SK-N-DZ (cell line): ENCODE data around the gene PSMB5.
"Not testable (repeated sequence)": the region's sequence is repeated elsewhere in the genome, so short reads cannot be mapped to it uniquely, and the experiment has no call there.

ENCODE experiments used
- DNase-seq: peaks from one replicate; pipeline ENCODE4 v3.0.0-alpha.2; 2015; ENCODE audit warnings: low spot score

PSMB5 gene

DNA sequence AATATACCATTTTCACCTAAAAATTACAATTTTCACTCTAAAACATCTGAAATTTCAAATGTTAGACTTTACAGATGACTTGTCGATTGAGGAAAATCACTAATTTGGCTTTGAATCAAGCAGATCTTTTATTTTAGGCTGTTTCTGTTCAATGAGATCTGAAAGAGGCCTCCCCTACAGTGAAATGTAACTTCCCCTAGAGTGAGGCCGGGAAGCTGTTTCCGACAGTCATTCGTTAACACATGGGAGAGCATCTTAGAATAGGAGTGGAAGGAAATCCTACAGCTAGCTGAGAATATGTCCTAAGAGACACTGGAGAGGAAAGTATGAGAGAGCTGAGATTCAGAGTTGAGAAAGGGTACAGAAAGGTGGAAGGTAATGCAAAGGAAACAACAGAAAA, 19.1 kb downstream of the PSMB5 start:
- no peak for DNase-seq

DNA sequence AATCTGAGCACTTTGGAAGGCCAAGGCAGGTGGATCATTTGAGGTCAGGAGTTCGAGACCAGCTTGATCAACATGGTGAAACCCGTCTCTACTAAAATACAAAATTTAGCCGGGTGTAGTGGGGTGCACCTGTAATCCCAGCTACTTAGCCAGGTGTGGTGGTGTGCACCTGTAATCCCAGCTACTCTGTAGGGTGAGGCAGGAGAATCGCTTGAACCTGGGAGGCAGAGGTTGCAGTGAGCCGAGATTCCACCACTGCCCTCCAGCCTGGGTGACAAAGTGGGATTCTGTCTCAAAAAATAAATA, 21.0 kb downstream of the PSMB5 start:
- DNase-seq, result not testable (repeated sequence)

DNA sequence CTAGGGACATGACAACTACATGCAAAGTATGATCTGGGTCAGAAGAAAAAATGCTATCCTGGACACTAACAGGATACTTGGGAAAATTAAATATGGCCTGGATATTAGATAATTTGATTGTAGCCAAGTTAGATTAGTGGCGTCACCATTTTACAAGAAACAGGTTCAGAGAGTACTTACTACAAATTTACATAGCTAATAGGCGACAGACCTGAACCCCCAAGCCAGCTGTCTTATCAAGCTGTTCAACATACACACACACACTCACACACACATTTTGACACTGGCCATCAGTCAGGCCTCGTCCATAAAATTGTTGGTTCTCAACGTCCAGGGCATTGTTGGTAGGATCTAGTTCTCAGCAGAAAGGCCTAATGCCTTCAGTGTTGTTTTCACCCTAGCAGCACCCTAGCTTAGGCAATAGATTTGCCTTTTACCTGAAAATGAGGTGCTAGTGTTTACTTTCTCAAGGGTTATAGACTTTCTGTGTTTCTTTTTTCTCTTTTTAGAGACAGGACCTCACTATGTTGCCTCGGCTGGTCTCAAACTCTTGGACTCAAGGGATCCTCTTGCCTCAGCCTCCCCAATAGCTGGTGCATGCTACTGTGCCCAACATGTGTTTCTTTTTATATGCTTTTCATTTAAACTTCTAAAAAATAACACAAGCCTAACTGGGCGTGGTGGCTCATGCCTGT, 21.5 kb downstream of the PSMB5 start:
- peak; percentile 85 for DNase-seq

DNA sequence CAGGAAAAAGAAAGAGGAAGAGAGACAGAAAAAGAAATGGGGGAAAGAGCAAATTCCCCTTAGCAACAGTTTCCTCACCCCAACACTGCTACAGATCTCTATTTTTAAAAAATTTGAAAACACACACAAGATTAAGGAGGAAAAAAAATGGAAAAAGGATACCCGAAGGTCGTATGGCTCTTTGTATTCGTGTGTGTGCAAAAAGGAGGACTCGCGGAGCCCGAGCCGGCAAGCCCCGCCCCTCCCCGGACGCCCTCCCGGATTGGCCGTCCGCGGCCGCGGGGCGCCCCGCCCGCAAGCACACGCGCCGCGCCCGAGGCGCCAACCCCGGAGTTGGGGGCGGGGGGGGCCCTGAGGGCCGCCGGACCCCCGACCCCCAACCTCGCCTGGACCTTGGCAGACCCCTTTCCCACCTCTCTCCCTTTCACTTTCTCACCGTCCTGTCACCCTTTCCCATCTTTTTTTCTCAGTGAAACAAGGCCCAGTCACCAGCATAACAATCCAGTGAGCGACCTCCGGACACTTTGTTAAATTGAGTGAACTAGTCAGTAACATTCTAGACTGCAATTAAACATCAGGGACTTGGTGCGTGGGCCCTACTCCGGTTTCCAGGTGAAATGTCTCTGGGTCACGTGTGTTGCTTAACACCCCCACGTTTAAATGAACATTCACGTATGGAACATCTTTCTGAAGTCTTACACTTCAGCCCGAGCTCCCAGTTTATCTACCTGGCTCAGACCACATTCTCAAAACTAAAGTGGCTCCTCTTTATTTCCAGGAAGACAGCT, 24.6 kb downstream of the PSMB5 start, which contains the start of gene C14orf93:
Gene C14orf93, minus strand, starts transcription at position 205 of the 788 bp plus-strand sequence. CDS start 11,120 bp downstream, outside the sequence.
- peak; percentile 68 for DNase-seq

DNA sequence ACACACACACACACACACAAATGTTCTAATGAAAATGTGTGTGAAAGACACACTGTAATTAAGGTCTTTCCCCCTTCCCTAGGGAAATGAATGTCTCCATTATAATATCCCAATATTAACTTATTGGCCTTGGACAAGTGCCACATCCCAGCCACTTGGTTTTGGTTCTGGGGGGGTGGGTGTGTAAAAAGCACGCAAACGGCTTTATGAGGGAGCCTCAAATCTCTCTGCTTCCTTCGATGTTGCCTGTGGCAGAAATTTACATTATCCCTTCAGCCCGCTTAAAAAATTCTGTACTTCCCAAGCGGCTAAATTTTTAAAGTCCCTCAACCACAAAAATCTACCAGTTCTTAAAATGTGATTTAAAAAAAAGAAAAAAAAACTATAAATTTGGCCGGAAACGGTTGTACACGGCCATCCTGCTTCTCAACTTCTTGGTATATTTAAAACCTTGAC, 25.2 kb downstream of the PSMB5 start:
- no peak for DNase-seq

DNA sequence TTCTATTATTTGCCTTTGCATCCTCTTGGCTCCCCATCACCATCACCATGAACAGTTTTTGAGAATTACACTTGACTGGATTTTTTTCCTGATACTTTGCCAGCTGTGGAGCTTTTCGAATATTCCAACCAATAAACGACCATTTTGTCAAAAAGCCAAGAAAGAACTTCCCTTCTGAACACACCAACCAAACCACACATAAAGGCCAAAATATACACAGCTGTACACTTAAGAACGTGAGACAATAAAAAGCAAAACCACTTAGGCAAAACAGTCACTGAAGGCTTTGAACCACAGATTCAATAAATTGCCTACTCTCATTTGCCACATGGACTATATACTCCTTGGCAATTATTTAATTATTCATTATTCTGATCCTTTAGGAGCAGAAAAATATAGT, 25.9 kb downstream of the PSMB5 start:
- DNase-seq, result no peak

DNA sequence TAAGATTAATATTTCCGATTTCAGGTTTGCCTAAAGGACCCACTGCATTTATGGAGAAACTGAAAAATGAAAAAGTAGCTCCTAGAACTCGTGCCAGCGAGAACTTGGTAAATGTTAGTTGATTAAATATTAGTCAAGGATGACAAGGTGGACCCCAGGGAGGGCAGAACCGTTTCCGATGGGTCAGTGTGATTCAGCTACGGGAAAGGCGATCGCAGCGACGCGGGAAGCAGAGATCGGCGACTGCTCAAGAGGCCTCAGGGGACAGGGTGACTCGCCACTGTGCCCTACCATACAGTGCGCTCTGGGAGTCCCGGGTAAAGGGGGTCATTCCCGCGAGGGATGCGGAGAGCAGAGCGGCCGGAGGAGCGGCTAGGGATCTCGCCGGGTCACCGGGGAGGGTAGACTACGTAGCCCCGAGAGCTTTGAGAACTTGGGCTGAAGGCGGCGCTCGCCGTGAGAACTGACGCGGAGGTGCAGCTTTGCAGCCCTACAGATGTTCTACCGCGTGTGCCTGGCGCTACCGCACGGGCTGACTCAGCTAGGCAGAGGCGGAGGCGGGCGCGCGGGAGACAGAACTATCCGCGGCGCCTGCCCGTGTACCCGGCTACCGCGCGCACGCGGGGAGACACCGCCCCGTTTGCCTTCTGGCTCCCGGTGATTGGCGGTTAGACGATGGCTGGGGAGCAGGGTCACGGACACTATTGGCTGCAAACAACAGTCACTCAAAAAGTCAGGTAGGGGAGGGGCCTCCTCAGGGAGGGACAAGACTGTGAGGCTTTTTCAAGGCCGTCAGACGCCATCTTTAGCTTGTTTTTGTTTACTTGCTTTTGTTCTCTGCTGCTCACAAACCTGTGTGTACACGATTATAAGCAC, 27.9 kb downstream of the PSMB5 start:
- DNase-seq, result peak; percentile 98

DNA sequence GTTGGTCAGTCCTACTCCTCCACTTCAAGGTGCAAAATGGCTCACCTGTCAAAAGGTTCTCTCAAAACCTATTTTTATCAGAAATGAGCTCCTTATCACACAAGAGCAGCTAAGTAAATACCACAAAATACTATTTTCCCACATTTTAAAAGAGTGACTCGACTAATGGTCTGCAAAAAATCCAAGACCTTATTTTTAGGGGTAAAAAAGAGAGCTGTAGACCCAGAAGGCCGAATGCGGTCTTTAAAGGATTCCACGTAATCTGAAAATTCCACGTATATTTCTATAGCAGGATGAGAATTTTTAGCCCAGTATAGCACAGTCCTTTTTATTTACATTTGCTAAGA, 28.5 kb downstream of the PSMB5 start:
- DNase-seq, result no peak

DNA sequence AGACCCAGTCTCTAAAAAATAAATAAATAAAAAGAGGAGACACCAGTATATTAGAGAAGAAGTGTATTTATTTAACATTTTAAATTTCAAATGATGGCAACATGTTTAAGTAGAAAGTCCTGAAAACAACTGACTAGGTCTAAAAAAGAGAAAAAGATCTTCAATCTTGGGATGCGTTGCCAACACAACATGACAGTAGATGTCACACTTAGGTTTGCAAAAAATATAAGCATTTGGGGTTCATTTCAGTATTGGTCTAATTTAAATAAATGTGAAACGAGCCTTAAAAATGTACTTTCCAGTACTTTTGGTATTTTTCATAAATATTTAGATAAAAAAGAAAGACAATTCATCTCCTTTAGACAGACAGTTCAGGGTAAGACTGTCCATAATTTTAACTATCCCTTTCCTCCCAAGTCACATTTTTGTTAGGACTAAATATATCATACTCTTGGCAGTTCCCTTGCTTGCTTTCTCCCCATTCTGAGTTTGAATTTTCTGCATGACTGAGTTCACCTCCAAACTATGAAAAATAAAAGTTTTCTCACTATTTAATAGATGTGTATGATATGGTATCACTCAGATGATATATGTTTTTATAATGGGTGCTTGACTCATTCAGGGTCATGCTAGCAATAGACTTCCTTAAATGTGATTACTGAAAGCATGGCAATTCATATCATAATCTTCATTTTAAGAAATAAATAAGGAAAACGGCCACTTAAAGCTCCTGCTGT, 29.1 kb downstream of the PSMB5 start:
- no peak for DNase-seq

DNA sequence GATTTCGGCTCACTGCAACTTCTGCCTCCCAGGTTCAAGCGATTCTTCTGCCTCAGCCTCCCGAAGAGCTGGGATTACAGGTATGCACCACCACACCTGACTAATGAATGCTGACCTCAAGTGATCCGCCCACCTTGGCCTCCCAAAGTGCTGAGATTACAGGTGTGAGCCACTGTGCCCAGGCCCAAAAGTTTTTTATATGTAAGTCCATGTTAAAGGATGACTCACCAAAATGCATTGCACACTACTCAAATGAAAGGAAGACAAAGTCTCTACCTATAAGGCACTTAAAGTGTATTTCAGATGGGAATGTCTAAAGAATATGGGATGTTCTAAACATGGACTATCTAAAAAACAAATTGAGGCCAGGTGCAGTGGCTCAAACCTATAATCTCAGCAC, 30.4 kb downstream of the PSMB5 start:
- DNase-seq, result not testable (repeated sequence)

DNA sequence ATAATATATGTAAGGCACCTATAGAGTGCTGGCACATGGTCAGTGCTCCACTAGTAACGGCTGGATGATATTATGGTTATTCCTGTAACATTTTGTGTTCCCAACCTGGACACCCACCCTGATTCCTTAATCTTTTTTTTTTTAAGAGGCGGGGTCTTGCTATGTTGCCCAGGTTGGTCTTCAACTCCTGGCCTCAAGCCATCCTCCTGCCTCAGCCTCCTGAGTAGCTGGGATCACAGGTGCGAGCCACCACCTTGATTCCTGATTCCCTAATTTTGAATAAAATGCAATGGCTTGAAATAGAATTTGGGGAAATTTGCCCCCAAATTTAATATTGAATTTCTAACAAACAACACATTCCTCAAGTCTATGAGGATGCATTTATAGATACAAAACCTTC, 32.1 kb downstream of the PSMB5 start:
- DNase-seq, result no peak

DNA sequence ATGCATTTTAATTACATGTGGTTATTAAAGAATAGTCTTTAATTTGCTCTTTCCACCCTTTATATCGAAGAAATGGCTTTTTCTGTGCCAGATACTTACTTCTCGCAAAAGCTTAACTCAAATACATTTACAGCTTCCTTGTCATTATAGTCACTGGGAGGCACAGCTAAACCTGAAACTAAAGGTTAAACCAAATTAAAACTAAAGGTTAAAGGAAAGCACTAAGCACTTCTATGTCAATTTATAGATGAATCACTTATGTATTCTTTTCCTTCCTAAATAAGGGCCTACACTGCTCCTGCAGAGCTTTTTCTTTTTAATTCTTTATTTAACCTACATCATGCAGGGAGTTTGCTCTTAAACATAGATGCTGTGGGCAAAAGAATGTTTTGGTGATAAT, 33.8 kb downstream of the PSMB5 start:
- no peak for DNase-seq

DNA sequence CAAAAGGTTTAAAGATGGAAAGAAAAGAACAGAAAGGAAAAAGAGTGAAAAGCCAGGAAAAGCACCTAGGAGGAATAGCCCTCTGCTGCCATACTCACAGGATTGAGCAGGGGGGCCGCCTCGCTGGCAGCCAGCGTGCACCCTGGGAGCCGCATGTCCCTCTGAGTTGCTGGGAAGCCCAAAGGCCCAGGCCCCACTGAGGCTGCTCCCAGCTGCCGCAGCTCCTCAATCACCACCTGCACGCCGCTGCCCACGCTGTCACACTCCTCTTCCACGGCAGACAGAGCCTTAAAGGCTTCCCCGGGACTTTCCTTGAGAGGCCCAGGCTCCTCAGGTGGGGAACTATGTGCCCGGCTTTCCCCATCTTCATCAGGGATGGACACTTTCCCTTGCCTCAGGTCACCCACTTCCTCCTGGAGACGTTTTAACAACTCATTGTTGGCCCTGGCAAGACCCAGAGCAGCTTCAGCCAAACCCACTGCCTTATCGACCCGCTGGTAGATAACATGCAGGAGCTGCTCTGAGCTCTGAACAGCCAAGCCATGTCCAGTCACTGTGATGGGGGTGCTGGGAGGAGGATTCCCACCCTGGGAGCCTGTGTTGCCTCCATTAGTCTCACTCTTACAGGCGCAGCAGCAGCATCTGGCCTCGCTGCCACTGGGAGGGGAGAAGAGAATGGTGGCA, 36.2 kb downstream of the PSMB5 start:
- no peak for DNase-seq

DNA sequence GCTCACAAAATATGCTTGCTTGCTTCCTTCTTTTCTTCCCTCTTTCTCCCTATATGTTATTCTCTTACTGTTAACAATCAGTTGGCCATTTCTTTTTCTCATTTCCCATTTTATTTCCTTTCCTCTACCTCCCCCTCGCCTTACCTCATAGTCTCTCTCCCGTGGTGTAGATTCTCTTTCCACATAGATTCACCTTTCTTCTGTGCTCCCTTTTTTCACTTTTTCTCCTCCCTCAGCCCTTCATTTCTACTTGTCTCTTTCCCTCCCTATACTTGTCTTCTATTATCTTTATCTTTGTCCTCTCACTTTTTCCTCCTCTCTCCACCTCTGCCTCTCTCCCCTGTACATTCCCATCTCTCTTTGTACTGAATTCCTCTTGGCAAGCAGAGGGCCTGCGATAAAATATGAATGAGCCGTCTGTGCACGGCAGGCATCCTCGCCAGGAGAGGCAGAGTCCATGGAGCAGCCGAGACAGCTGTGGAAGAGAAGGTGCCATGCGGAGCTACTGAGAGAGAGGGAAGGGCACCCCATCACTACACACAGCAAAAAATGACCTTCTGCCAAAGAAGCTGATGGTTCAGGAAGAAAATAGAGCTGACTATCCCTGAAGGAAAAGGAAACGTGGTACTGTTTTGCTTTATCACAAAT, 36.9 kb downstream of the PSMB5 start:
- DNase-seq, result no peak

DNA sequence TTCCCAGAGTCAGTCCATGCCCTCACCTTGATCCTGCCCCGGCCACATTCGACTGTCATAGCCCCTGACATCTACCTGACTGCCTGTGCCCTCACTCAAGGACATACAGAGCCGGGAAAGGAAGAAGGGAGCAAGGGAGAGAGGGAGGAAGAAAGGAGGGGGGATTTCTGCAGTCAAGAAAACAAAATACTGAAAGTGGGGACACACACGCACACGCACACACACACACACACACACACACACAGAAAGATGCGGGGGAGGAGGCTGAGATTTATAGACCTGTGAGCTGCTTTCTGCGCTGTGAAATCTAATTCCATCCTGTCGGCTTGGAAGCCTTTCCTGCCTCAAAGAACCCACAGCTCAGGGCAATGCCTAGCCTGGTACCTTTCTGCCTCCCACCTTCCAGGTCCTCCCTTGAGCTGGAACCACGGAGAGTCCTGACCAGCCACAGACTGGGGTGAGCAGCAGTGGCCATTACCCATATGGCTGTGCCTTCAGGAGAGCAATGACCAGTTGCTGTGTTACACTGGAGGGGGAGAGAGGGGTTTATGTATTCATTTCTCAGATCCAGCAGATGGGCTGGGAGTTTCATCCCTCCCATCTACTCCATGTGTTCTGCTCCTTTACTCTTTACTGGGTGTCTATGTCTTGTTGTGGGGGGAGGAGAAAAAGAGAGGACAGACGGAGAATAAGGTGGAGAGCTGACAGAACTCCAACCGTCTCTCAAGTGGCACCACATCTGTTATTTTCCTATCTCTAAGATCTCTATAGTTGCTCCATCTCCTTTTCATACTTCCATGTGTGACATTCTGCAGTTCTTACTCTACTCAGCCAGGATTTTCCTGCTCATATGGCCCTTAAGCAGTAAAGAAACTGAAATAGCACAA, 37.7 kb downstream of the PSMB5 start:
- DNase-seq, result no peak

DNA sequence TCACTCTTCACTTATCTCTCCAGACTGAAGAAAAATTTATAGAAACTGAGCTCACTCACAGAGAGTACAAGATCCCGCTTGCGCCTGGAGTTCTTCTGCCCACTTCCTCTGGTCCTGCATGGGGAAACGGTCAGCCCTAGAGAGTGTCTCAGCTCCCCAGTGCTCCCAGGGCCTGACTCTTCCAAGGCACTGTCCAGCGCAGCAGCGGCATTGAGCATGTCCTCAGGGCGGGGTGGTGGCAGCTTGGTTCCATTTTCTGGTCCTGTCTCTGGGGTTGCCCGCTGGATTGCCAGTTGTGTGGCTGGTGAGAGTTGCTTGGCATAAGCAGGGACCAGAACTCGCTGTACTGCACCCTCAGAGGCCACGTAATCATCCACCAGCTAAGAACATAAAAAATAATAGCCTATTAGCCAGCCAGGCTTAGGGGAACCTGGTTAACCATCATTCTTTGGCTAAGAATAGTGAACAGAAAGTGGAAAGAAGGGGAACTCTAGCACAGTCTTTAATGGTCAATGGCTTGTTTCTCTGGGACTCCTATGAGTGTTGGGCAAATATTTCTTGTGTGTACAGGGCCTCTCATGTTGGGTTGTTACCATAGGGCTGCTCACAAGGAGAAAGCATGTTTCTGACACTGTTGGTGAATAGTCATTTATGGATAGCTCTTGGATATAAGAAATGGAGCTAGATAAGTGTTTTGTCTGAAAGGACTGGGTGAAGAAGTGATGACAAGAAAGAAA, 38.6 kb downstream of the PSMB5 start:
- DNase-seq, result no peak

DNA sequence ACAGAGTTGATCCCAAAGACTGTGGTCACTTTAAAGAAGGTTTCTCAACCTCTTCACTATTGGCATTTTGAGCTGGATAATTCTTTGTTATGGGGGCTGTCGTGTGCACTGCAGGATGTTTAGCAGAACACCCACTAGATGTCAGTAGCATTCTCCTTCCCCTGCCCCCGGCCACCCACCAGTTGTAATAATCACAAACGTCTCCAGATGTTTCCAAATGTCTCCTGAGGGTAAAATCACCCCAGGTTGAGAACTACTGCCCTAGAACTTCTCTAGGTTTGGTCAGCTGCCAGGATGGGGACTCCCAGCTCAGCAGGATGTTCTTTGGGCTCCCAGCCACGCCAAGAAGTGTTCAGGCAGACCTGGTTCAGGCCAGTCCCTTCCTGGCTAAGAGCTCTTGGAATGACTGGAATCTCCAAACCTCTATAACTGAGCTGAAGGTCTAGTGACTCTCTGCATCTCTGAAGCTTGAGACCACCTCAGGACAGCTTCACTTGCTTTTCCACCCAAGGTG, 39.9 kb downstream of the PSMB5 start:
- DNase-seq, result peak; percentile 47

DNA sequence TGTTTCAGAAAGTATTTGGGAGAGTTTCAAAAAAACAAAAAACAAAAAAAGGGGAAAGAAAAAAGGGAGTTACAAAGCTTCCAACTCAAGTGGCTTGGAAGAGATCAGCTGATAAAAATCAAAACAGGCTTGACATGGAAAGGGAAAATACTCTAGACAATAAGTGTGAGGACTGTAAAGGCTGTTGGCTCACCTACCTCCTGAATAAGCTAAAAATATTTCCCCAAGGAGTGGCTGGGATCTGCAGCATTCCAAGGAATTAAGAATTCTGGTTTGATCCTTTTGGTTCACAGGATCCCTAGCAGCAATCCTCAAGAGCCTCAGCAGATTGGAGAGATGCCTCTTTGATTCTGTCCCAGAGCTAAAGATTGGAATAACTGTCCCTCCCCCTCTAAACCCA, 41.2 kb downstream of the PSMB5 start:
- DNase-seq, result no peak

DNA sequence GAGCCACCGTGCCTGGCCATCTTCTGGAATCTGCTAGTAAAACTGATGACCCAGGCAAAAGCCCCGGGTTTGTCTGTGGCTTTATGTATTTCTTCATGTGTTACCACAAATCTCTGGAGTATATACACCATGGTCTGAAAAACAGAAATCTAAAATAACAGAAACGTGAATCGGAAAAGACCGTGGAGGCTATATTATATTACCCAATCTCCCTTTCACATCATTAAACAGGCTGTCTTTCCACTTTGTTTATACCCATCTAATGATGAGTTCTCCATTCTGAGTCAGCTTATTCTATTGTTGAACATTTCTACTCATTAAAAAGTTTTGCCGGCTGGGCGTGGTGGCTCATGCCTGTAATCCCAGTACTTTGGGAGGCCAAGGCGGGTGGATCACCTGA, 42.8 kb downstream of the PSMB5 start:
- DNase-seq, result no peak
